HG03196 (cell line): ENCODE results near the gene MAP2K2.

Experiments
- ATAC-seq: cut with Tn5 transposase; IDR thresholded peaks from one replicate; pipeline ENCODE4 v1.9.1; 2021; ENCODE audit not compliant: unreplicated experiment

The MAP2K2 gene

DNA sequence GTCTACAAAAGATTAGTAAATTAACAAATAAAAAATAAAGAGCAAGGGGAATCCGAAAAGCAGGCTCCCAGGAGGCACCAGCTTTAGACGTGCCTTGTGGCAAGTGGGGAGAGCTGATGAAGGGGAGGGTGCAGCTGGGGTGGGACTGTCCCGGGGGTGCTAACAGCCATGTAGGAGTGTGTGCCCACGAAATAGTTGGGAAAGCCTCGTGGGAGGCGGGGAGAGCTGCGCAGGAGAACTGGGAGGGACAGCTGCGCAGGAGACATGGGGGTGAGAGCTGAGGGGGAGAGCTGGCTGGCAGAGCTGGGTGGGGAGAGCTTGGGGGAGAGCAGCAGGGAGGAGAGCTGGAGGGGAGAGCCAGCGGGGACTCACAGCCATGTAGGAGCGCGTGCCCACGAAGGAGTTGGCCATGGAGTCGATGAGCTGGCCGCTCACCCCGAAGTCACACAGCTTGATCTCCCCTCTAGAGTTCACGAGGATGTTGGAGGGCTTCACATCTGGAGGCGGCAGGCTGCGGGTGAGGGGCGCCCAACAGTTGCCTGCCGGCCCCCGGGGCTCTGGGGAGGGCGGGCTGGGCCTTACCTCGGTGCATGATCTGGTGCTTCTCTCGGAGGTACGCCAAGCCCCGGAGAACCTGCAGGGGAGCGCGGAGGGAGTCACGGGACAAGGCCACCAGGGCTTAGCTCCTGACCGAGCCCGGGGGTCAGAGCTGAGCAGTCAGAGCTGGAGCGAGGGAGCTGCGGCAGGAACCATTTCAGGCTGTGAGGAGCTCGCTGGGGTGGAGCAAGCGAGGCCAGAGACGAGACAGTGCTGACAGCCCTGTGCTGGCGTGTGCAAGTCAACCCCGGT is 23.1 kb downstream of the MAP2K2 start:
- no peak for ATAC-seq

DNA sequence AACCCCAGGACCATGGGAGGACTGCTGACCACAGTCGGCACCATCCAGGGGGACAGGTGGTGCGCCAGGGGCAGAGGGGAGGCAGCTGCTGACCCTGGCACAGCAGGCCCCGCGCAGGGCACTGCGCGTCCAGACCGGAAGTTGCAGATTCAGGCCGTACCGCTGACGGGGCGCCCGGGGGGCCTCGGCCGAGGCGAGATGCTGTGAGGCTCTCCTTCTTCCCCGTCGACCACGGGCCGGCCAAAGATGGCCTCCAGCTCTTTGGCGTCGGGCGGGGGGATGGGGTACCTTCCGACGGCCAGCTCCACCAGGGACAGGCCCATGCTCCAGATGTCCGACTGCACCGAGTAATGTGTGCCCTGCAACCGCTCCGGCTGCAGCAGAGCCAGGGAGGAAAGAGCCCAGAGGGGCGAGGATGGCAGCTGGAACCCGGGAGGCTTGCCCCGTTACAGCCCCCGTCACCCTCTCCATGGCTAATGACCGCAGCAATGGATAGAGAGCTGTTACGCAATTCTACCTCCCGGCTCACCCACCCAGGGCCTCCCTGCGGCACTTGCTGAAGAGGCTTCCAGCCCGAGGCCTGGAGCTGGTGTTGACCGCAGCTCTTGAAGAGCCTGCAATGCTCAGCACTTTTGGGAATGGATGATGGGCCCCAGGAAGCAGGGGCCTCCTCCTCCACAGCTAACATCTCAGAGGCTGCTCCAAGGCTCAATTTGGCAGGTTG is 24.7 kb downstream of the MAP2K2 start:
- ATAC-seq: no peak

GRCh38 chr19:4098493-4098892 is 25.4 kb downstream of the MAP2K2 start:
- ATAC-seq: no peak

- ATAC-seq: no peak
Observed at GRCh38 chr19:4097501-4097900, 26.4 kb downstream of the MAP2K2 start.

DNA sequence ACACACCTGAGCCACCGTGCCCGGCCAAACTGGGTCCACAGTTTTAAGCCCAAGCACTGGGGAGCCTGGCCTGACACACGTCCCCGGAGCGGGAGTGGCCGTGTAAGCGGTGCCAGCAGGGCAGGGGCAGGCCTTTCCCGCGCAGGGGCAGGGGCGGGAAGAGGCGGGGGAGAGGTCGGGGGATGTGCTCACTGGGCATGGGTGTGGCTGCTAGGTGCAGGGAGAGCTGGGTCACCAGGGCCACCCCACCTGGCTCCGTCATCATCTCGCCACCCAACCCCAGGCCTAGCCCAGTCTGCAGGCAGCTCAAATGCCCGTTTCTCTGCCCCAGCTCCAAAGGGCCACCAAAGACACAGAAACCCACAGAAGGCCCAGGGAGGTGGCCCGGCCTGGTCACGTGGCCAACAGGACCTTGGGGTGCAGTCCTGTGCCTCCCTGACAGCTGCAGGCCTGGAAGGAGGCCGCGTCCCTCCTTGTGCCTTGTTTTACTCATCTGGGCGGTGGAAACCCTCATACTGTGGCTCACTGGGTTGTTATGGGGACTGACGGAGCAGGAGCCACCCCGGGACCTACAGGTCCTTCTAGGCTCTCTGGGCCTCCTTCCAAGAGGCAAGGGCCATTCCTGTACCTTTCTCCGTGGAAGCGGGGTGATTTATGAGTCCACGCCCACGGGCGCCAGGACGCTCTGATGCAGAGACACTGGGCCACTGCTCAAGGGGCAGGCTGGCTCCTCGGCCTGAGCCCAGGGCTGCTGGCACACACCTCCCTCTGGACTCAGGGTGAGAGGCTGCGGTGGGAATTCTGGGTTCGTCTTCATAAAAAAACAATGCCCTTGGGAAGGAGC is 27.7 kb downstream of the MAP2K2 start:
- ATAC-seq: no peak

DNA sequence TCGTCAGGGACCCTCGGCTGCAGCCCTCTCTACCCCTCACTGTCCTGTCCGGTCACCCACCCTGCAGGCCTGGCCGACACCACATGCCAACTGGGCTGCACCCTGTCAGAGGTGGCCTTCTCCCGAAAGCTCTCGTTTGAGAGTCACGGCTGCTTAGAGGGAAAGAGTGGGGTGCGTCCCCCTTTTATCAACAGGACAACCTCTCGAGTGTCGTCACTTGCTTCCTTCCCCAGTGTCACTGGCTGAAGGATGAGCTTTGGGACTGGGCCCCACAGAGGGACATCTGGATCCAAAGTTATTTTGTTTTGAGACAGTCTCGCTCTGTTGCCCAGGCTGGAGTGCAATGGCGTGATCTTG is 28.5 kb downstream of the MAP2K2 start:
- no peak for ATAC-seq

DNA sequence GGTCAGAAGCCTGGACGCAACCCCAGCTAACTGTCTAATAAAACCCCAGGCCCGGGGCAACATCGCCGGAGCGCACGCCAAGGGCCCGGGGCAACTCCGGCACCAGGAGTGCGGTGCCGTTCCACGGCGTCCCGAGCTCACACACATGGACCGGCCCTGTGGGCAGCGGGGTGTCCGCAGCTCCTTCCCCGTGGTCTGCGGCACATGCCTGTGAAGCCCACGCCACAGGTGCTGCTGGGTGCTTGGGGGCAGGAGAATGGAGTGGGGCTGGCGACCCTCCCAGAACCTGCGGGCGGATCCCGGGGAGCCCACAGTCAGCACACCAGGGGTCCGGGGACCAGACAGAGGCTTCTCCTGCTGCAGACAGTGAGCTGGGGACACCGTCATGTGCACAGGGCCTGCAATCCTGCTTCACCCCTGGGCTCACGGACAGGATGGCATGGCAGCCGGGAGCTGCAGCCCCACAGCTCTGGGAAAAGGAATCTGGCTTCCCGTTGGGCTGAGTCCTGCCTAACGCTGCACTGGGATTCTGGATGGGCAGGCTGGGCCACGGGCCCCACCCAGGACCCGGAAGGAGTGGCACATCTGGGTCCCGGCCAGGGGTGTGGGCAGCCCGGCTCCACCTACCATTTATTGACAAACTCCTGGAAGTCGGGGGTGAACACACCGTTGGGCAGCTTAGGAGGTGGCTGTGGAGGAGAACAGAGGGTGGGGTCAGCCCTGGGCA is 29.0 kb downstream of the MAP2K2 start:
- ATAC-seq: no peak

DNA sequence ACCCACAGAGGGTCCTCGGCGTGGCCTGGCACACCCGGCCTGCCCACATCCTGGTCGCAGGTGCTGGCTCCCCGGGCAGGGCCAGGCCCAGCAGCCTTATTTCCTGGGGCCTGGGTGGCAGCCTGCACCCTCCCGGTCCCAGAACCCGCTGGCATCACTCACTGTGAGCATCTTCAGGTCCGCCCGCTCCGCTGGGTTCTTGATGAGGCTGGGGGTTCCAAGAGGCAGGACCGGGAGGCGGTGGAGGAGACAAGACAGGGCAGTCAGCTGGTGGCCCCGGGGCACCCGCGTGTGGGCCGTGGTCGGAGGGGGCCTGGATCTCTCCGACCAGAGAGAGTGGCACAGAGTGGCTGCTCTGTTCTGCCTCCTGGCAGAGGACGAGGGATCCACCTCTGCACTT is 29.6 kb downstream of the MAP2K2 start:
- no peak for ATAC-seq

- no peak for ATAC-seq
Observed at GRCh38 chr19:4093643-4094175, 30.2 kb downstream of the MAP2K2 start.

GRCh38 chr19:4090356-4091220 is 33.3 kb downstream of the MAP2K2 start:
- ATAC-seq: no peak

GRCh38 chr19:4089946-4090345 is 34.0 kb downstream of the MAP2K2 start:
- ATAC-seq: no peak

GRCh38 chr19:4089400-4089908 is 34.5 kb downstream of the MAP2K2 start:
- peak; percentile 45 for ATAC-seq

- ATAC-seq: no peak
Observed at GRCh38 chr19:4088975-4089374, 34.9 kb downstream of the MAP2K2 start.

DNA sequence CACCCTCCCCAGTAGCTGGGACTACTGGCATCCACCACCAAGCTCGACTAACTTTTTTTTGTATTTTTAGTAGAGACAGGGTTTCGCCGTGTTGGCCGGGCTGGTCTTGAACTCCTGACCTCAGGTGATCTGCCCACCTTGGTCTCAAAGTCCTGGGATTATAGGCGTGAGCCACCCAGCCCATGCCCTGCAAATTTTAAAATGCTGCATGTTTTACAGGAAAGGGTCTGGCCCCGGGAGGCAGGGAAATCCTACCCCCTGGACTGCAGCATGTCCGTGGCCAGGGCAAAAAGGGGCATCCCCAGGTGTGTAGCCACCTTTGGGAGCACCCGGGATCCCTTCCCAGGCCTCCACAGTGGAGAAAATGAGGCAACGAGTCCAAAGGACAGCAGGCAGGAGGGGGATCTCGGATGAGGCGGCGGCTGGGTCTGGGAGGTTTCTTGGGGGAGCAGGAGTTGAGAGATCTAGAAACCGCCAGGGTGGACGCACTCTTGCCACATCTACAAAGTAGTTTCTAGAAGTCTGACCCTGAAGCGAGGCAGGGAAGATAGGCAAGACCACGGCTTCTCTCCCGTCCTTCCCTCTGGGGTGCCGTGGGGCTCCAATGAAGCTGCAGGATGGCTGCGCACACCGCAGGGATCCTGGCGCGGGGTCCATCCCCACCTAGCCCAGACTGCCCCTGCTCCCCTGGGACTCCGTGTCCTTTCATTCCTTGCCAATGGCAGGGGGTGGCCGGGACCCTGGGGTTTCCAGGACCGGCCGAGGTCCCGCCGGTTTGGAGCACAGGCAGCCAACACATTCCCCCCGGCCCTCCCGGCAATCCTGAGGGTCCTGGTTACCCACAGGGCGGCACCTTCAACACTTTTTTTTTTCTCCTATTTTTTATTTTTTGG is 35.9 kb downstream of the MAP2K2 start:
- ATAC-seq: no peak

- ATAC-seq: no peak
Observed at GRCh38 chr19:4086411-4086867, 37.5 kb downstream of the MAP2K2 start.

DNA sequence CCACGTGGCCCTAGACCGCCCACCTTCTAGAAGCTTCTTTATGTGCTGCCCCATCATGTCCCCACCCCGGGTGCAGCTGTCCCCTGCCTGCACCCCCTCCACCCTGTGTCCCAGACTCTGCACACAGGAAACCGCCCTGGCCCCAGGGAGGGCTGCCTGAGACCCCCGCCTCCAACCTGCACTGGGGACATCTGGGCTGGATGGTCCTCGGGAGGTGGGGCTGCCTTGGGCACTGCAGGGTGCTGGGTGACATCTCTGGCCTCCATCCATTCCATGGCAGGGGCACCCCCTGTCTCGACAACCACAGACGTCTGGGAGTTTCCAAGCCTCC is 39.4 kb downstream of the MAP2K2 start:
- ATAC-seq: no peak

GRCh38 chr19:4083677-4084546 is 40.0 kb downstream of the MAP2K2 start:
- no peak for ATAC-seq

GRCh38 chr19:4082172-4082571 is 41.8 kb downstream of the MAP2K2 start:
- no peak for ATAC-seq
